Glomerular visceral epithelial cell (primary cell): Measurements from ENCODE around the gene TRIM41.
A peak's percentile ranks its signal among the peaks of the same experiment; 100 is the strongest.
"Not testable (repeated sequence)": the region's sequence is repeated elsewhere in the genome, so short reads cannot be mapped to it uniquely, and the experiment has no call there.

Source experiments
- DNase-seq: peaks from one replicate; pipeline ENCODE4 v3.0.0-alpha.2; 2016; ENCODE audit errors: extremely low spot score

Gene TRIM41

GRCh38 chr5:181192337-181193046 is 30.6 kb upstream of the TRIM41 start:
- DNase-seq = no peak

GRCh38 chr5:181193656-181194055 is 29.4 kb upstream of the TRIM41 start:
- DNase-seq = no peak

- DNase-seq = no peak
Measured at GRCh38 chr5:181194489-181195248, 28.4 kb upstream of the TRIM41 start.

- no peak for DNase-seq
Measured at GRCh38 chr5:181195249-181195761, 27.8 kb upstream of the TRIM41 start.

GRCh38 chr5:181197326-181197951 is 25.6 kb upstream of the TRIM41 start:
- DNase-seq = no peak

- no peak for DNase-seq
Measured at GRCh38 chr5:181198106-181198685, 24.9 kb upstream of the TRIM41 start.

- DNase-seq = no peak
Measured at GRCh38 chr5:181198905-181199519, 24.1 kb upstream of the TRIM41 start.

- no peak for DNase-seq
Measured at GRCh38 chr5:181199881-181200638, 23.0 kb upstream of the TRIM41 start.

GRCh38 chr5:181200816-181201215 is 22.3 kb upstream of the TRIM41 start:
- DNase-seq = no peak

GRCh38 chr5:181203093-181203711 is 19.9 kb upstream of the TRIM41 start:
- no peak for DNase-seq

- no peak for DNase-seq
Measured at GRCh38 chr5:181203777-181204112, 19.3 kb upstream of the TRIM41 start.

GRCh38 chr5:181204113-181204825 is 18.8 kb upstream of the TRIM41 start:
- DNase-seq = no peak

GRCh38 chr5:181204826-181205760 is 18.0 kb upstream of the TRIM41 start, which contains the start of gene TRIM7:
Gene TRIM7, minus strand, starts transcription at chr5:181205196. Its CDS starts 86 bp downstream, at chr5:181205110.
- DNase-seq = peak; percentile 69

- no peak for DNase-seq
Measured at GRCh38 chr5:181205761-181206649, 17.1 kb upstream of the TRIM41 start.

GRCh38 chr5:181207214-181207959 is 15.7 kb upstream of the TRIM41 start:
- DNase-seq = peak; percentile 89

GRCh38 chr5:181207960-181208253 is 15.2 kb upstream of the TRIM41 start:
- no peak for DNase-seq

- DNase-seq = not testable (repeated sequence)
Measured at GRCh38 chr5:181209006-181209405, 14.1 kb upstream of the TRIM41 start.
